Endodermal cell (in vitro differentiated cells): Measurements from ENCODE around the gene RPS27L. TPM values are rescaled to one million over a fixed set of nuclear protein-coding genes. Genes with fewer than 3 reads are reported as not detected.

Experiments
- DNase-seq: peaks from one replicate; pipeline ENCODE4 v3.0.0-alpha.2; 2017
- H3K27ac ChIP-seq: 2 replicates; pipeline ENCODE4 v1.5.1; 2013; ENCODE audit warnings: mild to moderate bottlenecking, low read depth, low read length, moderate library complexity
- H3K27me3 ChIP-seq: 2 replicates; pipeline ENCODE4 v1.6.1; 2013; ENCODE audit warnings: mild to moderate bottlenecking, low read length, moderate library complexity; ENCODE audit not compliant: insufficient read depth, control insufficient read depth, poor library complexity, severe bottlenecking
- H3K36me3 ChIP-seq: 2 replicates; pipeline ENCODE4 v1.7.0; 2013; ENCODE audit warnings: mild to moderate bottlenecking, low read length, moderate library complexity; ENCODE audit not compliant: control insufficient read depth, insufficient read depth
- H3K4me1 ChIP-seq: one replicate; pipeline ENCODE4 v1.7.0; 2013; ENCODE audit warnings: low read length; ENCODE audit not compliant: control insufficient read depth, insufficient read depth
- H3K4me3 ChIP-seq: 2 replicates; pipeline ENCODE4 v1.5.1; 2013; ENCODE audit warnings: mild to moderate bottlenecking, low read length, moderate library complexity
- H3K9ac ChIP-seq: 2 replicates; pipeline ENCODE4 v1.6.1; 2013; ENCODE audit warnings: mild to moderate bottlenecking, low read length, moderate library complexity; ENCODE audit not compliant: poor library complexity, severe bottlenecking; ENCODE audit errors: extremely low read depth
- H3K9me3 ChIP-seq: 2 replicates; pipeline ENCODE4 v1.6.1; 2013; ENCODE audit warnings: mild to moderate bottlenecking, low read length, moderate library complexity; ENCODE audit not compliant: control insufficient read depth
- H3K27ac Mint-ChIP-seq: 2 replicates; pipeline ENCODE4 v1.8.0; 2020; ENCODE audit warnings: mixed read lengths
- H3K27me3 Mint-ChIP-seq: 2 replicates; pipeline ENCODE4 v1.8.0; 2021; ENCODE audit warnings: mild to moderate bottlenecking, mixed read lengths; ENCODE audit not compliant: insufficient read depth
- H3K36me3 Mint-ChIP-seq: 2 replicates; pipeline ENCODE4 v1.8.0; 2020; ENCODE audit warnings: low read depth, mixed read lengths
- H3K4me1 Mint-ChIP-seq: 2 replicates; pipeline ENCODE4 v1.8.0; 2020; ENCODE audit warnings: mixed read lengths
- H3K4me3 Mint-ChIP-seq: 2 replicates; pipeline ENCODE4 v1.8.0; 2020; ENCODE audit warnings: mild to moderate bottlenecking, moderate library complexity, mixed read lengths
- H3K9me3 Mint-ChIP-seq: 2 replicates; pipeline ENCODE4 v1.8.0; 2020; ENCODE audit warnings: mild to moderate bottlenecking, mixed read lengths
- CTCF ChIP-seq: fragments of 200-600 bp; sonication (generic); conservative IDR thresholded peaks from 2 replicates; pipeline ENCODE4 v1.5.0; 2021; ENCODE audit warnings: antibody characterized with exemption, mild to moderate bottlenecking
- WGBS, 2 experiments: methylation state at CpG; one replicate each; pipeline versions ENCODE4 v1.1.5 to v1.1.7; 2013; ENCODE audit warnings: missing lambda C conversion rate in 2 of 2, mixed read lengths in 1 of 2; ENCODE audit not compliant: insufficient coverage in 1 of 2, insufficient read length in 1 of 2; 5-methylcytosine and 5-hydroxymethylcytosine counted together
- total RNA-seq, 2 donors: library from RNA; stranded (reverse); fragmentation: NEBNext Ultra II Directional in 1 of 2; extraction: Animal tissue kit (Norgen Biotek cat#: 25700) in 1 of 2; gene quantifications; 2 replicates in 1 of 2; 3 replicates in 1 of 2; pipeline ENCODE4 v1.2.1, GENCODE V29; 2021

The RPS27L gene
- total RNA-seq, 2 donors from 2014 or later: 56.2 to 68.8 TPM

- no peaks in the 10 kb centered on the region for H3K27me3 Mint-ChIP-seq
- WGBS, 2 experiments: 3 to 6% methylated on average over 20 to 58 of the region's 59 CpGs
- H3K4me3 Mint-ChIP-seq: peak overlapping the region; percentile 57
- Histone ChIP-seq H3K4me1 (peaks cover 3% of the 10 kb centered on the region), H3K9ac (peak overlapping the region; percentile 41), H3K27me3 (no peaks in the 10 kb centered on the region), H3K4me3 (peak overlapping the region; percentile 79), H3K27ac (no peak overlapping the region), H3K36me3 (peaks cover 6% of the 10 kb centered on the region), H3K9me3 (peaks cover 14% of the 10 kb centered on the region)
- peak; percentile 99 for DNase-seq
- peak overlapping the region; percentile 76 for H3K27ac Mint-ChIP-seq
- H3K4me1 Mint-ChIP-seq: peaks cover 3% of the 10 kb centered on the region
- peak; percentile 67 for TF ChIP-seq CTCF
- peaks cover 17% of the 10 kb centered on the region for H3K36me3 Mint-ChIP-seq
- peaks cover 13% of the 10 kb centered on the region for H3K9me3 Mint-ChIP-seq
These were observed 35.0 kb downstream of the RPS27L start for GRCh38 chr15:63122002-63122875.

GRCh38 chr15:63121382-63122001 is 35.8 kb downstream of the RPS27L start, which contains the start of gene LACTB:
Gene LACTB, plus strand, starts transcription at chr15:63121861. Its CDS starts 11 bp downstream, at chr15:63121872.
- peaks cover 13% of the 10 kb centered on the region for H3K9me3 Mint-ChIP-seq
- Histone ChIP-seq H3K9ac (peak within 1 kb of the TSS; percentile 41), H3K36me3 (no peaks in the 10 kb centered on the region), H3K27me3 (no peaks in the 10 kb centered on the region), H3K27ac (no peak within 1 kb of the TSS), H3K4me1 (peaks cover 3% of the 10 kb centered on the region), H3K9me3 (peaks cover 14% of the 10 kb centered on the region), H3K4me3 (peak within 1 kb of the TSS; percentile 79)
- 3 to 16% methylated on average over 13 to 38 of the region's 40 CpGs for WGBS, 2 experiments
- peak; percentile 96 for DNase-seq
- peak within 1 kb of the TSS; percentile 76 for H3K27ac Mint-ChIP-seq
- TF ChIP-seq CTCF: no peak
- H3K27me3 Mint-ChIP-seq: no peaks in the 10 kb centered on the region
- peaks cover 13% of the 10 kb centered on the region for H3K36me3 Mint-ChIP-seq
- H3K4me3 Mint-ChIP-seq: peak within 1 kb of the TSS; percentile 57
- peaks cover 3% of the 10 kb centered on the region for H3K4me1 Mint-ChIP-seq

- Mint-ChIP-seq H3K9me3 (peaks cover 13% of the 10 kb centered on the region), H3K36me3 (no peaks in the 10 kb centered on the region), H3K27ac (no peak overlapping the region), H3K27me3 (no peaks in the 10 kb centered on the region), H3K4me1 (peaks cover 3% of the 10 kb centered on the region), H3K4me3 (no peak overlapping the region)
- no peaks in the 10 kb centered on the region for H3K27me3 ChIP-seq
- peaks cover 14% of the 10 kb centered on the region for H3K9me3 ChIP-seq
- TF ChIP-seq CTCF: no peak
- H3K4me3 ChIP-seq: no peak overlapping the region
- no peak overlapping the region for H3K27ac ChIP-seq
- H3K4me1 ChIP-seq: peaks cover 3% of the 10 kb centered on the region
- 83 to 97% methylated on average over 1 to 3 of the region's 3 CpGs for WGBS, 2 experiments
- no peak for DNase-seq
- no peaks in the 10 kb centered on the region for H3K36me3 ChIP-seq
- H3K9ac ChIP-seq: no peak overlapping the region
These were observed 38.4 kb downstream of the RPS27L start for GRCh38 chr15:63118854-63119253.
